Effector CD4-positive, alpha-beta T cell (primary cell): ENCODE data around the gene GGCX.

Experiments used
- DNase-seq: peaks from one replicate; pipeline ENCODE4 v3.0.0-alpha.2; 2020

Gene GGCX

DNA sequence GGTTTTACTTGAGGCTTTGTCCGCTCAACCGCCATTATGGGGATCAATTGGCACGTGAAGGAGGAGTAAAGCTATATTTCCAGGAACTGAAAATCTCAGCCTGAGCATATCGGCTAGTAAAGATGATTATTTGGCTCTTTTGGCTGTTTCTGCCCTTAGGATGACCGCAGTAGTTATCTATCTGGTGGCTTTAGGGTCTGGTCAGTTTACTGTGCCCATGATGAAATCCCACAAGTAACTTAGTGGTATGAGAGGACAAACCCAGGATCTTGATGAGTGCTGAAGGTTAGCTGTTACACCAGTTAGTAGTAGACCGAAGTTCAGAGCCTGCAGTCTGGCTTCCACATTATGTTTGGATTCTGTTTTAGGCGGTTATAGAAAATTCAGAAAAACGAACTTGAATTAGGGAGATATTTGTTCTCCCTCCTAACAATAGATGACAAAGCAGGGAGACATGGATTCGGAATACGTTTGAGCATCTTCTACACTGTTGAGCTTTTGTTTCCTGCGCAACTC is 21.1 kb downstream of the GGCX start:
- DNase-seq = no peak

DNA sequence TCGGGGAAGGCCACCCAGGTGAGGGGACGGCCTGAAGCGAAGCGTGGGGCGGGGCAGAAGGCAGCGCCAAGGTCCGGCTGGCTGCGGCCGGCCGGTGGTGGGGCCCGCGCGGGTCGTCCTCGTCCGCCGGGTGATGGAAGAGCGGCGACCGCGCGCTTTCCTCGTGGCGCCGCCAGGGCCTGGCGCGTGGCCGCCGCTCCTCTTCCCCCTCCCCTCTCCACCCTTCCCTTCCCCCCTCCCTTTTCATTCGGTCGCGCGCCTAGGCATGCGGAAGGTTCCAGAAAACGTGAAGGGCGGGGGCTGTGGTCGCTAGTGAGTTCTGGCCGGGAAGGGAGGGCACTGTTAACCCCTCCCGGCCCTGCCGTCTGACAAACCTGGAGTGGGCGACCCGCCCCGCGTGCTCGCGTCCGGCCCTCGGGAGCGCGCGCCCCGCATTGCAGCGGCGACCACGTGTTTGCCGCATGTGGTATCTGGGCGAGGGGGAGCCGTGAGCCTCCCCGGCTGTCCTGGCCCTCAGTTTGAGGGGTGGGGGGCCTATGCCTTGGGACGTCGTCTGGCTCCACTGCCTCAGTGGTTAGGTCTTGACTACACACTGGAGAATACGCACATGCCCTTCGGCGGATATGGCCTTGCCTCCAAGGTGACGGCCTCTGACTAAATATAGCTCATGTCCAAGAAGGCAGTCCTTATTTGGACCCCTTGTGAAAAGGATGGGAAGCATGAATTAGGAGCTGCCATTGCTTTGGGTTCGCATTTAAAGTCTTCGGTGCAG is 21.7 kb downstream of the GGCX start:
- DNase-seq = peak; percentile 56

DNA sequence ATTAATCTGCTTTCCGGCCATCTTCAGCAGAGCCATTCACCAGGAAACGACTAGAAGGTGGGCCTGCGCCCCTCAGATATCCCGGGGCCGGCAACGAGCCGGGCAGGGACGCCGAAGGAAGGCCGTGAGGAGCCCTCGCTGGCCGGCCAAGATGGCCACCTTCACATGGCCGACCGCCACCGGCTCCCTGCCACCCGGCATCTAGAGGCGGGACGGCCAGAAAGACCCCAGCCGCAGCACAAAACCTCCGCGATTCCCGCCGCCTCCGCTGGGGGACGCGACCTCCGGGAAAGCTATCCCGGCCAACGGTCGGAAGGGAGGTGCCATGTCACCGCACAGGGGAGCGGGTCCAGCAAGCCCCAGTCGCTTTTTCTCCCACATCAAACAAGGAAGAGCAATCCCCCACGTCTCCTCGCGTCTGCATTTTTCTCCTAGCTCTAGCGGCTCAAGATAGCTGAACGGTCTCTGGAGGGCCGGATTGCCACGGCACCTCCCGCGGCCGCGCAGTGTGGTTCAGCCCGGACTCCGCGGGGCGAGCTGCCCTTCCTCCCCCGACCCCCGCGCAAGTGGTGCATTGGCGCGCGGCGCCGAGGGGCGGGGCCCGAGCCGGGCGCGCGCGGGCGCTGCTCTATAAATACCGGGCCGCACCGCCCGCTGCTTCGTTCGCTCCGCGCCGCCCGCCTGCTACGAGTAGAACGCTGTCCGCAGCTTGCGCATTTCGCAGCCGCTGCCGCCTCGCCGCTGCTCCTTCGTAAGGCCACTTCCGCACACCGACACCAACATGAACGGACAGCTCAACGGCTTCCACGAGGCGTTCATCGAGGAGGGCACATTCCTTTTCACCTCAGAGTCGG is 22.6 kb downstream of the GGCX start, which contains the start of gene MAT2A:
MAT2A (plus strand) TSS at position 662 of the 854 bp plus-strand sequence; CDS start at position 782, 120 bp downstream.
- DNase-seq = peak; percentile 78

- no peak for DNase-seq
These were observed 23.4 kb downstream of the GGCX start for GRCh38 chr2:85537600-85538506.

DNA sequence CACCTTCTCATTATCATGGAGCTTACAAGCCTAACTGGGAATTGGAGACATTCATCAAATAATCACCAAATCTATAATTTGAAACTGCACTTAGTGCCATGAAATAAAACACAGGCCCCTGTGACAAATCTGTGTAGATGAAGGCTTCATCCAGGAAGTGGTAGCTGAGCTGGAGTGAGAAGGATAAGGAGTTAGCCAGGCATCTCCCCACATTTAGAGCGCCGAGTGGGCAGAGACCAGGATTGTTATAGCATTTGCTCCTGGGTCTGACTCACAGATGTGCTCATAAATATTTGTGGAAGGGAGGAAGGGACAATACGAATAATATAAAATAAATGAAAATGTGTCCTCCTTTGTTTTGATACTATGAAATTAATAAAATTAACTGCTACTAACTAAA is 24.8 kb downstream of the GGCX start:
- no peak for DNase-seq

DNA sequence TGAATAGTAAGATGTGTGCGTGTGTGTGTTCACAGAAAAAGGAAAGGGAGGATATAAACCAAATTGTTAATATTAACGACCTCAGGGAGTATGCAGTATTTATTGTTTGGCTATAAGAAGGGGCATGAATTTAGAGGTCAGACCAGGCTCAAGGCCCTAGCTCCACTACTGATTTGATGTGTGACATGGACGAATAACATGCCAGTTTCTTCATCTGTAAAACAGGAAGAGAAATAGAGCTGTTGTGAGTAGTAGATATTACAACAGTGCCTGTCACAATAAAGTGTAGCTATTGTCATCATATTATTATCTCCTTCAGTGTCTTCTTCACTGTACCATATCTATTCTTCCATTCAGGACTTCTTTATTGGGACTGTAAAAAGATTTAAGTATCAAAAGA is 26.4 kb downstream of the GGCX start:
- DNase-seq = no peak

GRCh38 chr2:85534099-85534498 is 27.2 kb downstream of the GGCX start:
- no peak for DNase-seq

DNA sequence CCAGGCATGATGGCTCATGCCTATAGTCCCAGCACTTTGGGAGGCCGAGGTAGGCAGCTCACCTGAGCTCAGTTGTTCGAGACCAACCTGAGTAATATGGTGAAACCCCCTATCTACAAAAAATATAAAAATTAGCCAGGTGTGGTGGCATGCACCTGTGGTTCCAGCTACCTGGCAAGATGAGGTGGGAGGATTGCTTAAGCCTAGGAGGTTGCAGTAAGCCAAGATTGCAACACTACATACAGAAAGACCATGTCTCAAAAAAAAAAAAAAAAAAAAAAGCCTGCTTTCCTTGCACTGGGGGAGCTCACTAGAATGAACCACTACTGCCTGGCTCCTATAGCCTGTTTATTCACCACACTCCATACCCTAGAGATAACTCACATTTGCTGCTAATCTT is 29.7 kb downstream of the GGCX start:
- DNase-seq = no peak

- no peak for DNase-seq
These were observed 31.5 kb downstream of the GGCX start for GRCh38 chr2:85529809-85530208.

DNA sequence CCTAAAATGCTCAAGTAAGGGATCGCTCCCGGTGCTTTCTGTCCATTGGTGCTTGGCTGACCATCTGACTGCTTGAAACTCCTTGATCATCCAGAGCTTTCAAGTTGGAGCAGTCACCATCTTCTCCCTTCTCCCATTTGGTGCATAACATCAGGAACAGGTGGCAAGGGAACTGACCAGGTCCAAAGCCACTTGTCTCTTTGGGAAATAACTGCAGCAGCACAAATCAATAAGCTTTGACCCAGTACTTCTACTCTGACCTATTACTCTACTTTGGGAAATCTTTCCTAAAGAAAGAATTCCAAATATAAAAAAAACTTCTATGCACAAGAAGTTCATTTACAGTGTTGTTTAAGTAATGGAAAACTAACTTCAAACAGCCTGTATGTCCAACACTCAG is 32.9 kb downstream of the GGCX start:
- DNase-seq = no peak

GRCh38 chr2:85527787-85528186 is 33.5 kb downstream of the GGCX start:
- no peak for DNase-seq

DNA sequence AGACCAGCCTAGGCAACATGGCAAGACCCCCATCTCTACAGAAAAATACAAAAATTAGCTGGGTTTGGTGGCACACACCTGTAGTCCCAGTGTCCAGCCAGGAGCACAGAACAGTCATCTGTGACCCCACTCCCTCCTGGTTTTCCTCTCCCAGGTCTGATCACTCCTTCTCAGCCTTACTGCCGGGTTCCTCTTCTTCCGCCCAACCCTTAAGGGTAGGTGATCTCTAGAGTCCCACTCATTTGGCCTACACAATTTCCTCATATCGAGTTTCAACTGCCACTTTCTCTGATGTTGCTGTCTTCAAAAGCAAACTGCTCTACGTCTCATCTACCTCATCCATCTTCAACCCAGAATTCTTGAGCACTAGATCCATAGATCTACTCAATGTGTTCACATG is 35.7 kb downstream of the GGCX start:
- no peak for DNase-seq

- no peak for DNase-seq
These were observed 36.3 kb downstream of the GGCX start for GRCh38 chr2:85525029-85525428.

GRCh38 chr2:85524336-85524908 is 36.9 kb downstream of the GGCX start:
- no peak for DNase-seq

DNA sequence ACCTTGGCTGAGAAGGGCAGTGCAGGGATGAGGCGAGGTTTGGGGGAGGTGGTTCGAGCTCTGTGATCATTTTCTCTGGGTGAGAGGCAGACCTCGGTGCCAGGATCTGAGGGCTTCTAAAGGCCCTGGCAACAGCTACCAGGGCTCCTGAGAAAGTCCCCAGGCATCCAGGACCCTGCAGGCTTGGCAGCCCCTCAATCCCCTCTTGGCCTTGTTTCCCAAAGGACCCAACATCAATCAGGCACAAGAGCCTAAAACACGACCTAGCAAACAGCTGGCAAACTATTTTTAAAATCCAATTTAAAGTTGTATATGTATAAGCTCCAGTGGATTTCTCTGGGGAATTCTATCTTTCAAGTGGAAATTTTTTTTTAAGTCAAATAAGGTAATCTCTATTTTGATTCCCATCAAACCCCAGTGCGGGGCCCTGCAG is 37.4 kb downstream of the GGCX start:
- no peak for DNase-seq

DNA sequence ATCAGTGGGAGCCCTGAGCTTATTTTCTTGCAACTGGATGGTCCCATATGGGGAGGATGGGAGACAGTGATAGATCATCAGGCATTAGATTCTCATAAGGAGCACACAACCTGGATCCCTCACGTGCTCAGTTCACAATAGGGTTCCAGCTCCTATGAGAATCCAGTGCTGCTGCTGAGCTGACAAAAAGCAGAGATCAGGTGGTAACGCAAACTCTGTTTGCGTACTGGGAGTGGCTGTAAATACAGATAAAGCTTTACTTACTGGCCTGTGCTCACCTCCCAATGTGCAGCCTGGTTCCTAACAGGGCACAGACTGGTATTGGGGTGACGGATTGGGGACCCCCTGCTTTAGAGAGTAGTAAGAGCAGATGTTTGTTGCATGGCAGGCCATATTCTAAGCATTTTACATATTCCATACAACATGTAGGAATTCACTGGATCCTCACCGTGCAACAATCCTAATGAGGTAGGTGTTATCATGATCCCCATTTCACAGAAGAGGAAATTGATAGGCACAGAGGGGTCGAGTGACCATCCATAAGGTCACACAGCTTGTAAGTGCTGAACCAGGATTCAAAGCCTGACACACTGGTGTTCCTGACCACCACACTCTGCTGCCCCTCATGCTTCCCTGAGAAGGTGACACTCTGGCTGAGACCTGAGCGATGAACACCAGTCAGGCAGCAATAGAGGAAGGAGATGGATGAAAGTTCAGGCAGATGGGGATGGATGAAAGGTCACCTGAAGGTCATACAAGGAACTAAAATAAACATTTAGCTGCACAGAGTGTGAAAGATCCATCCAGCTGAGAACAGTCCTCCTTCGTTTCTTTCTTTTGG is 38.0 kb downstream of the GGCX start:
- DNase-seq = no peak

GRCh38 chr2:85522090-85522647 is 39.1 kb downstream of the GGCX start:
- no peak for DNase-seq

- no peak for DNase-seq
These were observed 44.5 kb downstream of the GGCX start for GRCh38 chr2:85516653-85517389.

DNA sequence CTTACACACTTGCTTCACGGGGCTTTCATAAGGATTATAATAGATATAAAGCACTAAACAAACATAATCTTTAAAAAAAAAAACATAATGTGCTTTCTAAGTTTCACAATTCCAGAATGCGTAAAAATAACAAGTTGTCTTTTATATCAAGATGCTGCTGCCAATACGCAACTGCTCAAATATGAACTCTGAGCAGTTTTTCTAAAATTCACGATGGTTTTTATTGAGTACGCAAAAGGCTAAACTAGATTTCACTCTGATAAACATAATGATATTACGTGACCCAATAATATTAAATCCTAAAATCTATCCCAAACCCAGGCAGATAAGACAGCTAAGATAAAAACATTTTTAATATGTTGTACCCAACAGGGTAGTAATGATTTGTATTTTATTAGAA is 47.0 kb downstream of the GGCX start:
- no peak for DNase-seq
